Astrocyte of the spinal cord (primary cell): ENCODE measurements around the gene TOLLIP.

Source experiments
- DNase-seq: peaks from one replicate; pipeline ENCODE4 v3.0.0; 2011; ENCODE audit warnings: low read depth, low spot score
- H3K4me3 ChIP-seq: 2 replicates; pipeline ENCODE4 v1.5.1; 2011; ENCODE audit warnings: low read depth, mild to moderate bottlenecking, low read length, moderate library complexity
- in situ Hi-C: cut with HindIII; loops from 2 replicates; pipeline ENCODE4 v1.10.0; 2017; ENCODE audit warnings: low sequenced_read_pairs
- TF ChIP-seq, protein P1 (sequence below): IDR thresholded peaks from 2 replicates; pipeline ENCODE4 v1.5.1; 2012; ENCODE audit warnings: low read depth, mild to moderate bottlenecking, low read length, inconsistent platforms

TOLLIP gene

GRCh38 chr11:1276866-1277615 is 32.4 kb downstream of the TOLLIP start:
- TF ChIP-seq, protein P1, sequence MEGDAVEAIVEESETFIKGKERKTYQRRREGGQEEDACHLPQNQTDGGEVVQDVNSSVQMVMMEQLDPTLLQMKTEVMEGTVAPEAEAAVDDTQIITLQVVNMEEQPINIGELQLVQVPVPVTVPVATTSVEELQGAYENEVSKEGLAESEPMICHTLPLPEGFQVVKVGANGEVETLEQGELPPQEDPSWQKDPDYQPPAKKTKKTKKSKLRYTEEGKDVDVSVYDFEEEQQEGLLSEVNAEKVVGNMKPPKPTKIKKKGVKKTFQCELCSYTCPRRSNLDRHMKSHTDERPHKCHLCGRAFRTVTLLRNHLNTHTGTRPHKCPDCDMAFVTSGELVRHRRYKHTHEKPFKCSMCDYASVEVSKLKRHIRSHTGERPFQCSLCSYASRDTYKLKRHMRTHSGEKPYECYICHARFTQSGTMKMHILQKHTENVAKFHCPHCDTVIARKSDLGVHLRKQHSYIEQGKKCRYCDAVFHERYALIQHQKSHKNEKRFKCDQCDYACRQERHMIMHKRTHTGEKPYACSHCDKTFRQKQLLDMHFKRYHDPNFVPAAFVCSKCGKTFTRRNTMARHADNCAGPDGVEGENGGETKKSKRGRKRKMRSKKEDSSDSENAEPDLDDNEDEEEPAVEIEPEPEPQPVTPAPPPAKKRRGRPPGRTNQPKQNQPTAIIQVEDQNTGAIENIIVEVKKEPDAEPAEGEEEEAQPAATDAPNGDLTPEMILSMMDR: no peak
- DNase-seq: no peak
- H3K4me3 ChIP-seq: no peak overlapping the region
- in situ Hi-C loops: no loop called here

GRCh38 chr11:1276041-1276790 is 33.2 kb downstream of the TOLLIP start:
- TF ChIP-seq, protein P1: no peak
- DNase-seq: no peak
- in situ Hi-C loops: no loop called here

DNA sequence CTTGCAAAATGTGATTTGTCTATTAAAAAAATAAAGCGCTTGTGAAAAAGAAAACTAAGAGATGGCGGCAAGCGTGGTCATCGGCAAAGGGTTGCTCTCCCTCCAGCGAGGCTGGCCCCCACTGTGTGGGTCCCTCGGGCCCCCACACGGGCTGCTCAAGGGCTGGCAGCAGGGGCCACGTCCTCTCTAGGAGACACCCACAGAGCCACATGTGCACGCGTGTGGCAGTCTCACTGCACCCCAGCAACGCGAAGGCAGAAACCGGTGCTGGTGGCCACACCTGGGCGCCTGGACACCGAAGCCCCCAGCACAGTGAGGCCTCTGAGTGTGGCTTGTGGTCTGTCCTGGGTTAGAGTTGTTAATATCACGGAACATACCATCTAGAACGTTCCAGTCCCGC is 34.4 kb downstream of the TOLLIP start:
- no peak for DNase-seq
- TF ChIP-seq, protein P1: no peak
- in situ Hi-C loops: no loop called here
- no peak overlapping the region for H3K4me3 ChIP-seq

More at GRCh38 chr11:1276041-1276790, 33.2 kb downstream of the TOLLIP start:
- H3K4me3 ChIP-seq: no peak overlapping the region

GRCh38 chr11:1274501-1274900 is 34.9 kb downstream of the TOLLIP start:
- TF ChIP-seq, protein P1: no peak
- in situ Hi-C loops: no loop called here
- no peak for DNase-seq
- no peak overlapping the region for H3K4me3 ChIP-seq

- no peak for DNase-seq
- no peak overlapping the region for H3K4me3 ChIP-seq
- in situ Hi-C loops: no loop called here
- TF ChIP-seq, protein P1: no peak
Measured at GRCh38 chr11:1272531-1272930, 36.9 kb downstream of the TOLLIP start.

DNA sequence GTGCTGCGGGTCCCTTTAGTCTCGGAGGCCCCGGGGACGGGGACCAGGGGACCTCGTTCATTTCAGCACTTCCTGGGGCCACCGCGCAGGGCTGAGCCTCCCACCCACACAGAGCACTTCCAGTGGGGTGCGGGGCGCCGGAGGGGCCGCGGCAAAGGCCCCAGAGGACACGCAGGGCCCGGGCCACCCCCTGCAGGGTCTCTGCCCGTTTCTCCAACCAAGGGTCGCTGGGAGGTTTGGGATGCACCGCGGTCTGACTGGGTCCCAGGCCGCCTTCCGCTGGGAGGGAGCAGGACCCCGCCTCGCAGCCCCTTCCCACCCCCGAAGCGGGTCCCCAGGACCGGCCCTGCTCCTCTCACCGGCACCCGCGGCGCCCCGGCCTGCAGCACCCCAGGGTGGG is 37.5 kb downstream of the TOLLIP start:
- no peak overlapping the region for H3K4me3 ChIP-seq
- in situ Hi-C loops: no loop called here
- DNase-seq: no peak
- TF ChIP-seq, protein P1: no peak
